Kidney glomerular epithelial cell (primary cell): Measurements from ENCODE around the gene CTSO.
"Not testable (repeated sequence)": the region's sequence is repeated elsewhere in the genome, so short reads cannot be mapped to it uniquely, and the experiment has no call there.

Experiments
- DNase-seq: peaks from one replicate; lab custom pipeline; 2025; lab: John Stamatoyannopoulos, UW

The CTSO gene

GRCh38 chr4:155907556-155907955 lies 46.1 kb downstream of the CTSO start:
- no peak for DNase-seq

GRCh38 chr4:155906554-155907247 lies 47.0 kb downstream of the CTSO start:
- DNase-seq: peak; percentile 23

GRCh38 chr4:155904331-155904730 lies 49.3 kb downstream of the CTSO start:
- DNase-seq: no peak

- no peak for DNase-seq
Observed at GRCh38 chr4:155903453-155903852, 50.2 kb downstream of the CTSO start, which contains the start of gene TDO2. Gene TDO2 (plus strand): TSS chr4:155903696. CDS start chr4:155903759, 63 bp downstream.

- no peak for DNase-seq
Observed at GRCh38 chr4:155901013-155901412, 52.7 kb downstream of the CTSO start.

- peak; percentile 19 for DNase-seq
Observed at GRCh38 chr4:155900381-155900780, 53.3 kb downstream of the CTSO start.

GRCh38 chr4:155899891-155900290 lies 53.8 kb downstream of the CTSO start:
- no peak for DNase-seq

- DNase-seq: not testable (repeated sequence)
Observed at GRCh38 chr4:155898371-155898770, 55.3 kb downstream of the CTSO start.

- DNase-seq: no peak
Observed at GRCh38 chr4:155891058-155891457, 62.6 kb downstream of the CTSO start.

- no peak for DNase-seq
Observed at GRCh38 chr4:155889946-155890345, 63.7 kb downstream of the CTSO start.

- DNase-seq: peak; percentile 88
Observed at GRCh38 chr4:155889031-155889793, 64.5 kb downstream of the CTSO start.

GRCh38 chr4:155887847-155888570 lies 65.7 kb downstream of the CTSO start:
- no peak for DNase-seq

GRCh38 chr4:155887045-155887444 lies 66.6 kb downstream of the CTSO start:
- DNase-seq: no peak

- DNase-seq: no peak
Observed at GRCh38 chr4:155885666-155886065, 68.0 kb downstream of the CTSO start.

GRCh38 chr4:155883895-155884294 lies 69.8 kb downstream of the CTSO start:
- no peak for DNase-seq

- no peak for DNase-seq
Observed at GRCh38 chr4:155881555-155881954, 72.1 kb downstream of the CTSO start.

GRCh38 chr4:155879767-155880166 lies 73.9 kb downstream of the CTSO start:
- no peak for DNase-seq

- no peak for DNase-seq
Observed at GRCh38 chr4:155878611-155879010, 75.1 kb downstream of the CTSO start.

GRCh38 chr4:155877971-155878370 lies 75.7 kb downstream of the CTSO start:
- no peak for DNase-seq

GRCh38 chr4:155875878-155876277 lies 77.8 kb downstream of the CTSO start:
- no peak for DNase-seq
